ENCODE data around the gene MCM10. TPM values are rescaled to one million over a fixed set of nuclear protein-coding genes. Genes with fewer than 3 reads are reported as not detected.

Gene MCM10
- total and polyA plus RNA-seq, 10 of the 15 experiments (the other 5 are each of a cell fraction or from before 2014, with no cell fraction given), result 5.8 to 35.1 (median 23.7) TPM

DNA sequence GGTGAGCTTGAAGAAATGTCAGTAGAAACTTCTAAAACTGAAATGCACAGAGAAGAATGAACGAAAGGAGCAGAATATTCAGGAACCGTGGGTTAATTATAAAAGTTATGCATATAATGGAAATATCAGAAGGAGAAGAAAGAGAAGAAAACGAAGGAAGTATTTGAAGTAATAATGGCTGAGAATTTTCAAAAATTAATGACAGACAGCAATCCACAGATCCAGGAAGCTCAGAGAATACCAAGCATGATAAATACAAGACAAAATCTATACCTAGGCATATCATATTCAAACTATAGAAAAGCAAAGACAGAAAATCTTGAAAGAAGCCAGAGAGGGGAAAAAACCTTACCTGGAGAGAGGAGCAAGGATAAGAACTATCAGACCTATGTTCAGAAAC, 16.5 kb upstream of the MCM10 start:
- ATAC-seq (no peak), DNase-seq (ENCODE audit: low read depth, low spot score) (no peak), FAIRE-seq (no peak)
- no peaks in the 10 kb centered on the region for H3K27me3 ChIP-seq (replicated peaks in 1 of 2; ENCODE audit: control insufficient read depth in 2 of 2, insufficient read depth in 2 of 2, low read length in 1 of 2)
- ChIA-PET RAD21 (ENCODE audit: unreplicated experiment) (no interaction called here), CTCF (interaction anchor here (0.6 to 1.8 kb wide), 2 partner anchors 17 to 930 kb away, joined by 3 to 6 read pairs; partner anchors contain the start of gene MCM10), POLR2A (no interaction called here), SMC1A (ENCODE audit: uncharacterized antibody, unreplicated experiment) (no interaction called here)
- no peaks in the 10 kb centered on the region for H3K4me1 ChIP-seq (ENCODE audit: control insufficient read depth, insufficient read depth, low read length)
- H3K4me2 ChIP-seq (ENCODE audit: control insufficient read depth, insufficient read depth), result no peak overlapping the region
- H3K79me2 ChIP-seq (ENCODE audit: control insufficient read depth, insufficient read depth, low read length), result no peaks in the 10 kb centered on the region
- H3K27ac ChIP-seq (ENCODE audit: control insufficient read depth, insufficient read depth), result no peak overlapping the region
- H3K9ac ChIP-seq (ENCODE audit: control insufficient read depth, insufficient read depth, low read length), result no peak overlapping the region
- TF ChIP-seq, protein P1, sequence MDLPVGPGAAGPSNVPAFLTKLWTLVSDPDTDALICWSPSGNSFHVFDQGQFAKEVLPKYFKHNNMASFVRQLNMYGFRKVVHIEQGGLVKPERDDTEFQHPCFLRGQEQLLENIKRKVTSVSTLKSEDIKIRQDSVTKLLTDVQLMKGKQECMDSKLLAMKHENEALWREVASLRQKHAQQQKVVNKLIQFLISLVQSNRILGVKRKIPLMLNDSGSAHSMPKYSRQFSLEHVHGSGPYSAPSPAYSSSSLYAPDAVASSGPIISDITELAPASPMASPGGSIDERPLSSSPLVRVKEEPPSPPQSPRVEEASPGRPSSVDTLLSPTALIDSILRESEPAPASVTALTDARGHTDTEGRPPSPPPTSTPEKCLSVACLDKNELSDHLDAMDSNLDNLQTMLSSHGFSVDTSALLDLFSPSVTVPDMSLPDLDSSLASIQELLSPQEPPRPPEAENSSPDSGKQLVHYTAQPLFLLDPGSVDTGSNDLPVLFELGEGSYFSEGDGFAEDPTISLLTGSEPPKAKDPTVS (IDR thresholded peaks at IDR 0.05; ENCODE audit: low read depth, low read length), result no peak
- TF ChIP-seq BHLHE40 (IDR thresholded peaks at IDR 0.05; ENCODE audit: borderline replicate concordance in 1 of 2, low read depth in 2 of 2, low read length in 1 of 2) (no peak), IKZF1 (conservative IDR thresholded peaks at IDR 0.05) (no peak), FOS (IDR thresholded peaks at IDR 0.05; ENCODE audit: borderline replicate concordance, extremely low read depth, insufficient read length) (no peak), HDAC6 (IDR thresholded peaks at IDR 0.05; ENCODE audit: unreplicated experiment) (no peak), CHD4 (IDR thresholded peaks at IDR 0.05) (no peak), NFXL1 (IDR thresholded peaks at IDR 0.05; ENCODE audit: borderline replicate concordance) (no peak)
- WGBS (ENCODE audit: insufficient coverage, insufficient replicate concordance, low lambda C conversion rate, missing lambda C conversion rate), result 75% methylated on average over 3 of the region's 3 CpGs
- in situ Hi-C loops (cut with MboI), result no loop called here
- H3K36me3 ChIP-seq (ENCODE audit: control insufficient read depth in 2 of 2, insufficient read depth in 2 of 2, low read length in 1 of 2), result no peaks in the 10 kb centered on the region
- intact Hi-C loops (cut with micrococcal nuclease; ENCODE audit: unreplicated experiment), result no loop called here
- H2AFZ ChIP-seq (ENCODE audit: control insufficient read depth, low read depth, low read length), result no peak overlapping the region
- no peak overlapping the region for H3K4me3 ChIP-seq
- BruUV-seq (replicated peaks), result no TSS peak
- no peaks in the 10 kb centered on the region for H3K9me3 ChIP-seq (replicated peaks; ENCODE audit: control insufficient read depth, insufficient read depth, low read length)
- no peaks in the 10 kb centered on the region for H4K20me1 ChIP-seq (ENCODE audit: control insufficient read depth, insufficient read depth)

DNA sequence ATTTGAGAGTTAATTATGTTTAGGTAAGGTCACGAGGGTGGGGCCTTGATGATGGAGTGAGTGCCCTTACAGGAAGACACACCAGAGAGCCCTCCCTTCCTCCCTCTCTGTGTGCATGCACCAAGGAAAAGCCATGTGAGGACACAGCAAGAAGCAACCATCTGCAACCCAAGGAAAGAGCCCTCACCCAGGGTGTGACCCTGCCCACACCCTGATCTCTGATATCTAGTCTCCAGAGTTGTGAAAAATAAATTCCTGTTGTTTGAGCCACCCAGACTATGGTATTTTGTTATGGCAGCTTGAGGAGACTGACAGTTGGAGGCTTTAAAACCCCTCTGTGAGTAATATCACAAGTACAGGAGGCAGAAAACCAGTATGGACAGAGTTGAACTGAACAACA, 15.0 kb upstream of the MCM10 start:
- RAD21 ChIA-PET (ENCODE audit: unreplicated experiment), result no interaction called here
- no peak for FAIRE-seq
- 0% methylated on average over 1 of the region's 1 CpG for WGBS (ENCODE audit: insufficient coverage, insufficient replicate concordance, low lambda C conversion rate, missing lambda C conversion rate)

More for the DNA sequence above, 15.0 kb upstream of the MCM10 start:
- no peak for ATAC-seq
- H2AFZ ChIP-seq (ENCODE audit: control insufficient read depth, low read depth, low read length), result no peak overlapping the region
- H4K20me1 ChIP-seq (ENCODE audit: control insufficient read depth, insufficient read depth), result no peaks in the 10 kb centered on the region
- ChIA-PET POLR2A (no interaction called here), CTCF (no interaction called here), SMC1A (ENCODE audit: uncharacterized antibody, unreplicated experiment) (no interaction called here)
- H3K4me2 ChIP-seq (ENCODE audit: control insufficient read depth, insufficient read depth), result no peak overlapping the region
- in situ Hi-C loops (cut with MboI), result no loop called here
- H3K79me2 ChIP-seq (ENCODE audit: control insufficient read depth, insufficient read depth, low read length), result no peaks in the 10 kb centered on the region
- H3K27ac ChIP-seq (ENCODE audit: control insufficient read depth, insufficient read depth), result no peak overlapping the region
- H3K9me3 ChIP-seq (replicated peaks; ENCODE audit: control insufficient read depth, insufficient read depth, low read length), result no peaks in the 10 kb centered on the region
- no peaks in the 10 kb centered on the region for H3K4me1 ChIP-seq (ENCODE audit: control insufficient read depth, insufficient read depth, low read length)
- DNase-seq (ENCODE audit: low read depth, low spot score), result no peak
- BruUV-seq (replicated peaks), result no TSS peak
- H3K27me3 ChIP-seq (replicated peaks in 1 of 2; ENCODE audit: control insufficient read depth in 2 of 2, insufficient read depth in 2 of 2, low read length in 1 of 2), result no peaks in the 10 kb centered on the region
- TF ChIP-seq, protein P2, sequence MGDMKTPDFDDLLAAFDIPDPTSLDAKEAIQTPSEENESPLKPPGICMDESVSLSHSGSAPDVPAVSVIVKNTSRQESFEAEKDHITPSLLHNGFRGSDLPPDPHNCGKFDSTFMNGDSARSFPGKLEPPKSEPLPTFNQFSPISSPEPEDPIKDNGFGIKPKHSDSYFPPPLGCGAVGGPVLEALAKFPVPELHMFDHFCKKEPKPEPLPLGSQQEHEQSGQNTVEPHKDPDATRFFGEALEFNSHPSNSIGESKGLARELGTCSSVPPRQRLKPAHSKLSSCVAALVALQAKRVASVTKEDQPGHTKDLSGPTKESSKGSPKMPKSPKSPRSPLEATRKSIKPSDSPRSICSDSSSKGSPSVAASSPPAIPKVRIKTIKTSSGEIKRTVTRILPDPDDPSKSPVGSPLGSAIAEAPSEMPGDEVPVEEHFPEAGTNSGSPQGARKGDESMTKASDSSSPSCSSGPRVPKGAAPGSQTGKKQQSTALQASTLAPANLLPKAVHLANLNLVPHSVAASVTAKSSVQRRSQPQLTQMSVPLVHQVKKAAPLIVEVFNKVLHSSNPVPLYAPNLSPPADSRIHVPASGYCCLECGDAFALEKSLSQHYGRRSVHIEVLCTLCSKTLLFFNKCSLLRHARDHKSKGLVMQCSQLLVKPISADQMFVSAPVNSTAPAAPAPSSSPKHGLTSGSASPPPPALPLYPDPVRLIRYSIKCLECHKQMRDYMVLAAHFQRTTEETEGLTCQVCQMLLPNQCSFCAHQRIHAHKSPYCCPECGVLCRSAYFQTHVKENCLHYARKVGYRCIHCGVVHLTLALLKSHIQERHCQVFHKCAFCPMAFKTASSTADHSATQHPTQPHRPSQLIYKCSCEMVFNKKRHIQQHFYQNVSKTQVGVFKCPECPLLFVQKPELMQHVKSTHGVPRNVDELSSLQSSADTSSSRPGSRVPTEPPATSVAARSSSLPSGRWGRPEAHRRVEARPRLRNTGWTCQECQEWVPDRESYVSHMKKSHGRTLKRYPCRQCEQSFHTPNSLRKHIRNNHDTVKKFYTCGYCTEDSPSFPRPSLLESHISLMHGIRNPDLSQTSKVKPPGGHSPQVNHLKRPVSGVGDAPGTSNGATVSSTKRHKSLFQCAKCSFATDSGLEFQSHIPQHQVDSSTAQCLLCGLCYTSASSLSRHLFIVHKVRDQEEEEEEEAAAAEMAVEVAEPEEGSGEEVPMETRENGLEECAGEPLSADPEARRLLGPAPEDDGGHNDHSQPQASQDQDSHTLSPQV (IDR thresholded peaks at IDR 0.05), result no peak
- intact Hi-C loops (cut with micrococcal nuclease; ENCODE audit: unreplicated experiment), result no loop called here
- H3K4me3 ChIP-seq, result no peak overlapping the region
- H3K9ac ChIP-seq (ENCODE audit: control insufficient read depth, insufficient read depth, low read length), result no peak overlapping the region
- H3K36me3 ChIP-seq (ENCODE audit: control insufficient read depth in 2 of 2, insufficient read depth in 2 of 2, low read length in 1 of 2), result no peaks in the 10 kb centered on the region

Data from GM12878 (cell line).